SU-DHL-6 (cell line): ENCODE measurements around the gene PKNOX2.

Source experiments
- H2AFZ ChIP-seq: fragments of 200-600 bp; sonication (generic); 2 replicates; pipeline ENCODE4 v1.6.1; 2014; ENCODE audit warnings: low read depth, mild to moderate bottlenecking, moderate library complexity, mixed read lengths, antibody characterized with exemption, low read length; ENCODE audit not compliant: severe bottlenecking
- H3F3A ChIP-seq: fragments of 200-600 bp; shearing (Covaris generic); 2 replicates; pipeline ENCODE4 v1.6.0; 2016; ENCODE audit warnings: antibody characterized with exemption, mild to moderate bottlenecking; ENCODE audit not compliant: insufficient read depth
- H3K27ac ChIP-seq: fragments of 200-600 bp; sonication (generic); 2 replicates; pipeline ENCODE4 v1.5.1; 2016; ENCODE audit warnings: low read depth, mild to moderate bottlenecking, low read length, moderate library complexity, mixed read lengths
- H3K27me3 ChIP-seq: fragments of 200-600 bp; sonication (generic), shearing (Covaris generic); 2 replicates; pipeline ENCODE4 v1.6.0; 2014; ENCODE audit warnings: mild to moderate bottlenecking, low read length
- H3K36me3 ChIP-seq: fragments of 200-600 bp; sonication (generic); 2 replicates; pipeline ENCODE4 v1.6.1; 2014; ENCODE audit warnings: mild to moderate bottlenecking, low read length, mixed read lengths
- H3K4me2 ChIP-seq: fragments of 300-600, 200-600 bp; shearing (Covaris generic), sonication (generic); 2 replicates; pipeline ENCODE4 v1.6.0; 2014; ENCODE audit warnings: low read length, low read depth, mild to moderate bottlenecking; ENCODE audit not compliant: poor library complexity, severe bottlenecking
- H3K4me3 ChIP-seq: fragments of 200-600 bp; sonication (generic); 2 replicates; pipeline ENCODE4 v1.5.1; 2014; ENCODE audit warnings: antibody characterized with exemption, low read length, mild to moderate bottlenecking, mixed read lengths; ENCODE audit not compliant: insufficient read depth, poor library complexity, severe bottlenecking
- H3K79me2 ChIP-seq: fragments of 200-600 bp; sonication (generic); 2 replicates; pipeline ENCODE4 v1.6.1; 2014; ENCODE audit warnings: mild to moderate bottlenecking, low read length, moderate library complexity; ENCODE audit not compliant: insufficient read depth
- H3K9ac ChIP-seq: fragments of 200-600 bp; sonication (generic); 2 replicates; pipeline ENCODE4 v1.7.0; 2014; ENCODE audit warnings: mild to moderate bottlenecking, low read length
- H3K9me2 ChIP-seq: fragments of 200-600 bp; sonication (generic); replicated peaks from 2 replicates; pipeline ENCODE4 v1.6.1; 2014; ENCODE audit warnings: low read length; ENCODE audit not compliant: insufficient read depth
- H3K9me3 ChIP-seq: fragments of 200-600 bp; sonication (generic); 2 replicates; pipeline ENCODE4 v1.6.1; 2014; ENCODE audit warnings: low read length, mixed read lengths; ENCODE audit not compliant: insufficient read depth
- H4K20me1 ChIP-seq: fragments of 200-600 bp; sonication (generic); 2 replicates; pipeline ENCODE4 v1.6.1; 2014; ENCODE audit warnings: low read depth, mild to moderate bottlenecking, antibody characterized with exemption, low read length, moderate library complexity, mixed read lengths
- CTCF ChIP-seq: fragments of 200-600 bp; sonication (generic); IDR thresholded peaks from one replicate; pipeline ENCODE4 v1.5.1; 2017; ENCODE audit warnings: antibody characterized with exemption, mild to moderate bottlenecking, low read length, moderate library complexity; ENCODE audit not compliant: insufficient read depth, poor library complexity, severe bottlenecking
- EZH2phosphoT487 ChIP-seq: fragments of 200-600 bp; sonication (generic), shearing (Covaris generic); conservative IDR thresholded peaks from 2 replicates; pipeline ENCODE4 v1.6.1; 2018; ENCODE audit warnings: mild to moderate bottlenecking, antibody characterized with exemption, low read length, moderate library complexity, mixed read lengths

PKNOX2 gene

GRCh38 chr11:125356797-125357196 is 192.2 kb downstream of the PKNOX2 start:
- no peak overlapping the region for H3K4me3 ChIP-seq
- H3K36me3 ChIP-seq, result no peaks in the 10 kb centered on the region
- no peaks in the 10 kb centered on the region for H3K27me3 ChIP-seq
- TF ChIP-seq EZH2phosphoT487, result no peak
- TF ChIP-seq CTCF, result no peak
- H3K9me2 ChIP-seq, result no peaks in the 10 kb centered on the region
- no peak overlapping the region for H2AFZ ChIP-seq
- H3K27ac ChIP-seq, result no peak overlapping the region
- no peaks in the 10 kb centered on the region for H4K20me1 ChIP-seq
- H3K9me3 ChIP-seq, result no peaks in the 10 kb centered on the region
- no peak overlapping the region for H3K9ac ChIP-seq
- no peaks in the 10 kb centered on the region for H3K79me2 ChIP-seq
- H3K4me2 ChIP-seq, result no peak overlapping the region
- H3F3A ChIP-seq, result no peaks in the 10 kb centered on the region

- Histone ChIP-seq H3F3A (no peaks in the 10 kb centered on the region), H3K4me3 (no peak overlapping the region), H3K9me2 (no peaks in the 10 kb centered on the region), H3K9ac (no peak overlapping the region), H3K79me2 (no peaks in the 10 kb centered on the region), H4K20me1 (no peaks in the 10 kb centered on the region), H3K9me3 (no peaks in the 10 kb centered on the region), H3K36me3 (no peaks in the 10 kb centered on the region), H2AFZ (no peak overlapping the region), H3K27ac (no peak overlapping the region), H3K27me3 (no peaks in the 10 kb centered on the region), H3K4me2 (no peak overlapping the region)
- TF ChIP-seq EZH2phosphoT487, result no peak
- TF ChIP-seq CTCF, result no peak
Observed at GRCh38 chr11:125357551-125357950, 193.0 kb downstream of the PKNOX2 start.

DNA sequence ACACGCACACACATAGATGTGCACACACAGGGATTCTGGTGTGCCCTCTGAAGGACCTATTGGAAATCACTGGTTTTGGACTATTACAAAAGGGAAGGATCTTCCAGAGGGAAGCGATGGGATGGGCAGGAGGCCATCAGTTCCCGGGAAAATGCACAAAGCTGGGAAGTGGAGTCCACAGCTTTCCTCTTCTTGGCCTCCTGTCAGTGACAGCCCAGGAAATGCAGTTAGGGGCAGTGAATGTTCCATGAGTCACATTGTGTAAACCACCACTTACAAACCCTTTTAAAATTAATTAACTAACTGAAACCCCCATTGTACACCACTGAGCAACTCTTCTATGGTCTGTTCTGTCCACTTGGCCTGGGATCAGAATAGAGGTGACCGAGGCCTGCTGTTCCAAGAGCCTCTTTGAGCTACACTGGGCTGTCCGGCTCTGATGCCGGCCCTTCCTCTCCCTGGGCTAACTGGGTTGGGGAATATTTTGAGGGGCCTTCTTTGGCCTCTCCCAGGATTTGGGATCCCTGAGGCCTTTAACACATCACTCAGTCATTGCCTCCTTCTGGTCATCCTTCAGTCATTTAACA is 193.8 kb downstream of the PKNOX2 start:
- H3K9me2 ChIP-seq, result no peaks in the 10 kb centered on the region
- TF ChIP-seq EZH2phosphoT487, result no peak
- no peak for TF ChIP-seq CTCF
- H3K27ac ChIP-seq, result no peak overlapping the region
- no peaks in the 10 kb centered on the region for H3K79me2 ChIP-seq
- no peak overlapping the region for H3K4me3 ChIP-seq
- H3K36me3 ChIP-seq, result no peaks in the 10 kb centered on the region
- no peak overlapping the region for H3K9ac ChIP-seq
- no peak overlapping the region for H3K4me2 ChIP-seq
- no peaks in the 10 kb centered on the region for H3K9me3 ChIP-seq
- H3K27me3 ChIP-seq, result no peaks in the 10 kb centered on the region
- no peak overlapping the region for H2AFZ ChIP-seq
- no peaks in the 10 kb centered on the region for H4K20me1 ChIP-seq
- H3F3A ChIP-seq, result no peaks in the 10 kb centered on the region
